IPS-15b (cell line): Measurements from ENCODE around the gene GRIK4.

ENCODE experiments used
- H3K27me3 ChIP-seq: one replicate; pipeline ENCODE4 v1.6.1; 2013; ENCODE audit warnings: low read length; ENCODE audit not compliant: control insufficient read depth, insufficient read depth
- H3K36me3 ChIP-seq: one replicate; pipeline ENCODE4 v1.6.1; 2013; ENCODE audit warnings: low read length; ENCODE audit not compliant: control insufficient read depth, insufficient read depth
- H3K4me1 ChIP-seq: one replicate; pipeline ENCODE4 v1.6.1; 2013; ENCODE audit warnings: mild to moderate bottlenecking, low read length; ENCODE audit not compliant: control insufficient read depth, insufficient read depth
- H3K4me3 ChIP-seq: one replicate; pipeline ENCODE4 v1.5.1; 2013; ENCODE audit warnings: low read depth, low read length
- H3K9ac ChIP-seq: one replicate; pipeline ENCODE4 v1.6.1; 2013; ENCODE audit warnings: low read depth, mild to moderate bottlenecking, low read length
- H3K9me3 ChIP-seq: one replicate; pipeline ENCODE4 v1.6.1; 2013; ENCODE audit warnings: mild to moderate bottlenecking, low read length; ENCODE audit not compliant: control insufficient read depth, insufficient read depth

The GRIK4 gene

DNA sequence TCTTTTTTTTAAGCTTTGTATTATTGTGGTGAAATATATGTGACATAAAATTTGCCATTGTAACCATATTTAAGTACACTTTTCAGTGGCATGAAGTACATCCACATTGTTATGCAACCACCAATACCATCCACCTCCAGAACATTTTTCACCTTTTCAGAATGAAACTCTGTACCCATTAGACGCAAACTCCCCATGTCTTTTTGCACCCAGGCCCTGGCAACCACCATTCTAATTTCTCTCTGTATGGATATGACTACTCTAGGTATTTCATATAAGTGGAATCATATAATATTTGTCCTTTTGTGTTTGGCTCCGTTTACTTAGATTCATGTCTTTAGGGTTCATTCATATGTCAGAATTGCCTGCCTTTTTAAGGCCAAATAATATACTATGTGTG is 329.5 kb downstream of the GRIK4 start:
- Histone ChIP-seq H3K9ac (no peak overlapping the region), H3K9me3 (no peaks in the 10 kb centered on the region), H3K4me1 (no peaks in the 10 kb centered on the region), H3K36me3 (no peaks in the 10 kb centered on the region), H3K27me3 (no peaks in the 10 kb centered on the region), H3K4me3 (no peak overlapping the region)

DNA sequence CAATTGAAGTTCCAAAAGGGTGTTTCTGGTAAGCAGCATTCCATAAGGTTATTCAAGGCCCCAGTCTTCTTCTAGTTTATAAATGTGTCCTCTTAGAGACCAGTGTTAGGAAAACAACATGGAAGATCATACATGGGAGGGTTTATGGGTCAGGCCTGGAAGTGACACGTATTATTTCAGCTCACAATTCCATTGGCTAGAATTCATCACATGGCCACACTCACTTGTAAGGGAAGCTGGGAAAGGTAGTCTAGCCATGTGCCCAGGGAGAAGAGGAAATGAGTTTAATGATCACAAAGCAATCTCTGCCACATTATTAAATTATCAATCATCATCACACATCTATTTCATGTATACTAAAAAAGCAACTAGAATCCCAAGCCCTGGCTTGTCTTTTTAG is 330.6 kb downstream of the GRIK4 start:
- no peaks in the 10 kb centered on the region for H3K27me3 ChIP-seq
- H3K9ac ChIP-seq = no peak overlapping the region
- H3K4me3 ChIP-seq = no peak overlapping the region
- H3K9me3 ChIP-seq = no peaks in the 10 kb centered on the region
- H3K36me3 ChIP-seq = no peaks in the 10 kb centered on the region
- H3K4me1 ChIP-seq = no peaks in the 10 kb centered on the region

- no peak overlapping the region for H3K9ac ChIP-seq
- no peak overlapping the region for H3K4me3 ChIP-seq
- H3K36me3 ChIP-seq = no peaks in the 10 kb centered on the region
- no peaks in the 10 kb centered on the region for H3K9me3 ChIP-seq
- no peaks in the 10 kb centered on the region for H3K27me3 ChIP-seq
- H3K4me1 ChIP-seq = no peaks in the 10 kb centered on the region
These were observed 341.9 kb downstream of the GRIK4 start for GRCh38 chr11:120853435-120853834.

GRCh38 chr11:120854988-120855387 is 343.4 kb downstream of the GRIK4 start:
- Histone ChIP-seq H3K4me3 (no peak overlapping the region), H3K4me1 (no peaks in the 10 kb centered on the region), H3K36me3 (no peaks in the 10 kb centered on the region), H3K9ac (no peak overlapping the region), H3K9me3 (no peaks in the 10 kb centered on the region), H3K27me3 (no peaks in the 10 kb centered on the region)

DNA sequence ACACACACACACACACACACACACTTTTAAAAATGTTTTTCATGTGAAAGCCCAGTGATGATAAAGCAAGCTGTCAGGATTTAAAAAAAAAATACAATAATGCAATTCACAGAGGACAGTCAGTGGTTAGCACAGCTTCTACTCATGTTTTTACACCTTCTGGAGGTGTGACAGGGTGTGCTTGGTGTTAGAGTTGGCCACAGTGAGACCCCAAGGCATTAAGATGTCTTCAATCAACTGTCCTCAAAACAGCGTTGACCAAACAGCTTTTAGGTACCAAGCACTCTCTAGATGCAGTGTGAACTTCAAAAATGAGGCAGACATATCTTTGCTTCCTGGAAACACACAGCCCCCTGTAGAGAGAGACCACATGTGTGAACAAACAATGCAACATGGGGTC is 346.0 kb downstream of the GRIK4 start:
- H3K36me3 ChIP-seq = no peaks in the 10 kb centered on the region
- no peaks in the 10 kb centered on the region for H3K9me3 ChIP-seq
- H3K27me3 ChIP-seq = no peaks in the 10 kb centered on the region
- no peaks in the 10 kb centered on the region for H3K4me1 ChIP-seq
- no peak overlapping the region for H3K9ac ChIP-seq
- no peak overlapping the region for H3K4me3 ChIP-seq

GRCh38 chr11:120858740-120859139 is 347.2 kb downstream of the GRIK4 start:
- Histone ChIP-seq H3K9me3 (no peaks in the 10 kb centered on the region), H3K9ac (no peak overlapping the region), H3K36me3 (no peaks in the 10 kb centered on the region), H3K4me3 (no peak overlapping the region), H3K4me1 (no peaks in the 10 kb centered on the region), H3K27me3 (no peaks in the 10 kb centered on the region)

- Histone ChIP-seq H3K4me3 (no peak overlapping the region), H3K9ac (no peak overlapping the region), H3K36me3 (no peaks in the 10 kb centered on the region), H3K4me1 (no peaks in the 10 kb centered on the region), H3K9me3 (no peaks in the 10 kb centered on the region), H3K27me3 (no peaks in the 10 kb centered on the region)
These were observed 348.2 kb downstream of the GRIK4 start for GRCh38 chr11:120859552-120860295.

GRCh38 chr11:120863359-120863758 is 351.8 kb downstream of the GRIK4 start:
- Histone ChIP-seq H3K9me3 (no peaks in the 10 kb centered on the region), H3K36me3 (no peaks in the 10 kb centered on the region), H3K4me1 (peaks cover 11% of the 10 kb centered on the region), H3K27me3 (peaks cover 2% of the 10 kb centered on the region), H3K9ac (no peak overlapping the region), H3K4me3 (no peak overlapping the region)

GRCh38 chr11:120867024-120867423 is 355.5 kb downstream of the GRIK4 start:
- Histone ChIP-seq H3K27me3 (peaks cover 2% of the 10 kb centered on the region), H3K9ac (no peak overlapping the region), H3K9me3 (no peaks in the 10 kb centered on the region), H3K36me3 (no peaks in the 10 kb centered on the region), H3K4me3 (no peak overlapping the region), H3K4me1 (peaks cover 11% of the 10 kb centered on the region)

DNA sequence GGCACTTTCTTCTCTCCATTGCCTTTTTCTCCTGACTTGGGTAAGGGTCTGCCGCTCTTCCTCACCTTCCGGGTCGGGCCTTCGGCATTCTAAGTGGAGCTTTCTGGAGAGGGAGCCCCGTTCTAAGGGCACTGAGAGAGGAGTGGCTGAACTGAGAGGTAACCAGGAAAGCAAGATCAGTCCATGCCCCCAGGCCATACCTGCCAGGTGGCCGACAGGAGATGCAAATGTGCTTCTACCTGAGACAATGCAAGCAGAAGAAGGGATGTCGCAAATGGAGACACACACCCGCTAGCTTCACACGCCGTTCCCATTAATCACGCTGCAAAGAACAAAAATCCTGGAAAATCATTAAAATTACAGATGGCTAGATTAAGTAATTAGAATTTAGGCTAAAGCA is 356.0 kb downstream of the GRIK4 start:
- Histone ChIP-seq H3K9ac (no peak overlapping the region), H3K27me3 (peaks cover 2% of the 10 kb centered on the region), H3K4me1 (peaks cover 11% of the 10 kb centered on the region), H3K4me3 (no peak overlapping the region), H3K36me3 (no peaks in the 10 kb centered on the region), H3K9me3 (no peaks in the 10 kb centered on the region)

DNA sequence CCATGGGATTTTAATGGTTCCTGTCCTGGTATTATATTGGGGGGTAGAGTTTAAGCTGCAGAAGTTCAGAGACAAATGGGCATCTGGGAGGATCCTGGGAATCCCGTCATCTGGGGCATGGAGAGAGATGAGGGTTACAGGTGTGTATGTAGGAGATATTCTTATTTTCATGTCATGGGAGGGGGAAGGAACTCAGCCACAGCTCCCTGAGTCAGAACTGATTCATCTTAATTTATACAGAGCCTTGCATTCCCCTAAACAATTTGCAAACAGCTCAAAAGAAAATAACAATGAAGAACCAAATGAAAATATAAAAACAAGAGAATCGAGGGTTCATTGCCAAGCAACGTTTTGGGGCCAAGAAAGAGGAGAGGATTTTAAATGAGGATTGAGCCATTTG is 356.4 kb downstream of the GRIK4 start:
- Histone ChIP-seq H3K9ac (no peak overlapping the region), H3K9me3 (no peaks in the 10 kb centered on the region), H3K4me1 (peaks cover 11% of the 10 kb centered on the region), H3K4me3 (no peak overlapping the region), H3K27me3 (peaks cover 2% of the 10 kb centered on the region), H3K36me3 (no peaks in the 10 kb centered on the region)

DNA sequence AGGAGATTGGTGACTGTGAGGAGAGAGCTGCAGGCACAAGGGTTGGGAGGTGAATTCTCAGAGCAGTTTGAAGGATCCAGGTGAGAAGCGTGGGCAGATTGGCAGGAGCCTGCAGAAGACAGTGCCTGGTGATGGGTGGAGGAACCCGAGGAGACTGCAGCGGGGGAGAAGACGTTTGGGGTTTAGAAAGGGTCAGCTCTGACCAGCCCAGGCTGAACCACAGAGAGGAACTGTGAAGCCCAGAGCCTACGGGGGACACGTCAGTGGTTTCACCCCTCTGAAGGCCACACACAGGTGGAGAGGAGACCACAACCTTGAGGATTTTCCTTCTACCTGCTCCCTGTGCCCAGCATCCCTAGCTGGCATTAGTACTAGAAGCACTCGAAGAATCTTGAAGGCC is 357.5 kb downstream of the GRIK4 start:
- Histone ChIP-seq H3K27me3 (peaks cover 2% of the 10 kb centered on the region), H3K9me3 (no peaks in the 10 kb centered on the region), H3K4me3 (no peak overlapping the region), H3K4me1 (peaks cover 11% of the 10 kb centered on the region), H3K9ac (no peak overlapping the region), H3K36me3 (no peaks in the 10 kb centered on the region)
